MM.1S (cell line): ENCODE data around the gene GDPD5.

Experiments used
- EZH2 ChIP-seq: fragments of 300-600 bp; sonication (generic); optimal IDR thresholded peaks from 2 replicates; pipeline ENCODE3; 2017; ENCODE audit warnings: low read depth, mild to moderate bottlenecking, antibody characterized with exemption, low read length, mixed read lengths
- TF ChIP-seq, protein P1 (sequence below): fragments of 300-600 bp; sonication (generic); IDR thresholded peaks from 2 replicates; pipeline ENCODE4 v1.5.1; 2016; ENCODE audit warnings: antibody characterized with exemption, low read length, mixed read lengths

DNA sequence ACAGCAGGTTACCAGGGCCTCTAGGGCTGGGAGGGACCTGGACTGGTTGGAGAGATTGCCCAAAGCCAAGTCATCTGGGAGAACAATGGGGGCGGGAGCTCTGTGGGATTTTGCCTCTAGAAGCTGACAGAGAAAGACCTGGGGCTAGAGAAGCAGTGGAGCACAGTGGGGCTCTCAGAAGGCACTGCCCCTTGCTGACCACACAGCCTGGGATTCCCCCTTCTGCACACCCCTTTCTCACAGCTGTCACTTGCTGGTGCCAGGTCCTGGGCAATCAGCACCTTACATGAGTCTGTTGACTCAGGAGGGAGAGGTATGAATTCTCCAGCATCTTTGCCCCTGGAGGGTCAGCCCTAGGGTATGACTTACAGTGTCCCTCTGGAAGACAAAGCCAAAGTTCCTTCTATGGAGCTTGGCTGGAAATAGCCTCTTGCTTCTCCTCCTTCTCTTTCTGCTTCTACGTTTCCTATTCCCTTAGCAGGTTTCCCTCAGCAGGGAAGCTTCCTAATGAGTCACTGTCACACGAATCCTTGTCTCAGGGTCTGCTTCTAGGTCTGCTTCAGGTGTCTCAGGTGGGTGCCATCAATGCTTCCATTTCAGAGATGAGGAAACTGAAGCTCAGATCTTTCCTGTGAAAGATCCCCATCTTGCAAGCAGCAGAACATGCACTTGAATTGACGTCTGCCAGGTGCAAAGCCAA is 27.0 kb downstream of the GDPD5 start:
- TF ChIP-seq, protein P1, sequence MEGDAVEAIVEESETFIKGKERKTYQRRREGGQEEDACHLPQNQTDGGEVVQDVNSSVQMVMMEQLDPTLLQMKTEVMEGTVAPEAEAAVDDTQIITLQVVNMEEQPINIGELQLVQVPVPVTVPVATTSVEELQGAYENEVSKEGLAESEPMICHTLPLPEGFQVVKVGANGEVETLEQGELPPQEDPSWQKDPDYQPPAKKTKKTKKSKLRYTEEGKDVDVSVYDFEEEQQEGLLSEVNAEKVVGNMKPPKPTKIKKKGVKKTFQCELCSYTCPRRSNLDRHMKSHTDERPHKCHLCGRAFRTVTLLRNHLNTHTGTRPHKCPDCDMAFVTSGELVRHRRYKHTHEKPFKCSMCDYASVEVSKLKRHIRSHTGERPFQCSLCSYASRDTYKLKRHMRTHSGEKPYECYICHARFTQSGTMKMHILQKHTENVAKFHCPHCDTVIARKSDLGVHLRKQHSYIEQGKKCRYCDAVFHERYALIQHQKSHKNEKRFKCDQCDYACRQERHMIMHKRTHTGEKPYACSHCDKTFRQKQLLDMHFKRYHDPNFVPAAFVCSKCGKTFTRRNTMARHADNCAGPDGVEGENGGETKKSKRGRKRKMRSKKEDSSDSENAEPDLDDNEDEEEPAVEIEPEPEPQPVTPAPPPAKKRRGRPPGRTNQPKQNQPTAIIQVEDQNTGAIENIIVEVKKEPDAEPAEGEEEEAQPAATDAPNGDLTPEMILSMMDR, result no peak
- no peak for TF ChIP-seq EZH2
